ENCODE data around the gene TENT4A. TPM values are rescaled to one million over a fixed set of nuclear protein-coding genes. Genes with fewer than 3 reads are reported as not detected.

TENT4A gene
- polyA plus RNA-seq, 1 experiment, result 4.0 TPM

- Histone ChIP-seq H3K27ac (ENCODE audit: low read depth, low read length) (no peak overlapping the region), H3K27me3 (ENCODE audit: control insufficient read depth, insufficient read depth, low read length) (no peaks in the 10 kb centered on the region), H3K9me3 (ENCODE audit: control insufficient read depth, insufficient read depth, low read length) (no peaks in the 10 kb centered on the region; the same call in 1 of the 2 replicates), H3K4me3 (ENCODE audit: low read depth, low read length) (no peak overlapping the region)
- TF ChIP-seq CTCF (IDR thresholded peaks at IDR 0.05; ENCODE audit: low read depth, low read length), result no peak
- ChIA-PET CTCF (no interaction called here), POLR2A (no interaction called here)
- no peak for DNase-seq (ENCODE audit: low read depth, low spot score)
Measured at GRCh38 chr5:6758706-6759105, 45.5 kb downstream of the TENT4A start.

- ChIA-PET POLR2A (no interaction called here), CTCF (interaction anchor here (1.0 kb wide), 1 partner anchor 14 kb away, joined by 3 read pairs; no protein-coding TSS in a partner anchor)
- Histone ChIP-seq H3K9me3 (ENCODE audit: control insufficient read depth, insufficient read depth, low read length) (no peaks in the 10 kb centered on the region; the same call in 1 of the 2 replicates), H3K27ac (ENCODE audit: low read depth, low read length) (no peak overlapping the region), H3K27me3 (ENCODE audit: control insufficient read depth, insufficient read depth, low read length) (no peaks in the 10 kb centered on the region), H3K4me3 (ENCODE audit: low read depth, low read length) (no peak overlapping the region)
- TF ChIP-seq CTCF (IDR thresholded peaks at IDR 0.05; ENCODE audit: low read depth, low read length), result no peak
- DNase-seq (ENCODE audit: low read depth, low spot score), result no peak
Measured at GRCh38 chr5:6759401-6759800, 46.2 kb downstream of the TENT4A start.

- no peak for TF ChIP-seq CTCF (IDR thresholded peaks at IDR 0.05; ENCODE audit: low read depth, low read length)
- DNase-seq (ENCODE audit: low read depth, low spot score), result no peak
- POLR2A ChIA-PET, result no interaction called here
- Histone ChIP-seq H3K27me3 (ENCODE audit: control insufficient read depth, insufficient read depth, low read length) (no peaks in the 10 kb centered on the region), H3K4me3 (ENCODE audit: low read depth, low read length) (no peak overlapping the region), H3K9me3 (ENCODE audit: control insufficient read depth, insufficient read depth, low read length) (no peaks in the 10 kb centered on the region; the same call in 1 of the 2 replicates), H3K27ac (ENCODE audit: low read depth, low read length) (peak overlapping the region; percentile 31)
- CTCF ChIA-PET, result interaction anchor here (1.0 kb wide), 1 partner anchor 15 kb away, joined by 3 read pairs; no protein-coding TSS in a partner anchor
Measured at GRCh38 chr5:6759983-6760382, 46.8 kb downstream of the TENT4A start.

GRCh38 chr5:6760686-6761085 lies 47.5 kb downstream of the TENT4A start:
- no peak overlapping the region for H3K27ac ChIP-seq (ENCODE audit: low read depth, low read length)
- ChIA-PET CTCF (no interaction called here), POLR2A (no interaction called here)
- no peak overlapping the region for H3K4me3 ChIP-seq (ENCODE audit: low read depth, low read length)
- H3K27me3 ChIP-seq (ENCODE audit: control insufficient read depth, insufficient read depth, low read length), result no peaks in the 10 kb centered on the region
- DNase-seq (ENCODE audit: low read depth, low spot score), result no peak
- no peaks in the 10 kb centered on the region; the same call in 1 of the 2 replicates for H3K9me3 ChIP-seq (ENCODE audit: control insufficient read depth, insufficient read depth, low read length)
- TF ChIP-seq CTCF (IDR thresholded peaks at IDR 0.05; ENCODE audit: low read depth, low read length), result no peak

GRCh38 chr5:6761333-6761732 lies 48.1 kb downstream of the TENT4A start:
- H3K27ac ChIP-seq (ENCODE audit: low read depth, low read length), result no peak overlapping the region
- TF ChIP-seq CTCF (IDR thresholded peaks at IDR 0.05; ENCODE audit: low read depth, low read length), result no peak
- H3K4me3 ChIP-seq (ENCODE audit: low read depth, low read length), result no peak overlapping the region
- CTCF ChIA-PET, result no interaction called here
- H3K27me3 ChIP-seq (ENCODE audit: control insufficient read depth, insufficient read depth, low read length), result no peaks in the 10 kb centered on the region
- DNase-seq (ENCODE audit: low read depth, low spot score), result no peak
- POLR2A ChIA-PET, result no interaction called here
- H3K9me3 ChIP-seq (ENCODE audit: control insufficient read depth, insufficient read depth, low read length), result no peaks in the 10 kb centered on the region
